ENCODE data around the gene SLF2. TPM values are rescaled to one million over a fixed set of nuclear protein-coding genes. Genes with fewer than 3 reads are reported as not detected.

The SLF2 gene, protein sequence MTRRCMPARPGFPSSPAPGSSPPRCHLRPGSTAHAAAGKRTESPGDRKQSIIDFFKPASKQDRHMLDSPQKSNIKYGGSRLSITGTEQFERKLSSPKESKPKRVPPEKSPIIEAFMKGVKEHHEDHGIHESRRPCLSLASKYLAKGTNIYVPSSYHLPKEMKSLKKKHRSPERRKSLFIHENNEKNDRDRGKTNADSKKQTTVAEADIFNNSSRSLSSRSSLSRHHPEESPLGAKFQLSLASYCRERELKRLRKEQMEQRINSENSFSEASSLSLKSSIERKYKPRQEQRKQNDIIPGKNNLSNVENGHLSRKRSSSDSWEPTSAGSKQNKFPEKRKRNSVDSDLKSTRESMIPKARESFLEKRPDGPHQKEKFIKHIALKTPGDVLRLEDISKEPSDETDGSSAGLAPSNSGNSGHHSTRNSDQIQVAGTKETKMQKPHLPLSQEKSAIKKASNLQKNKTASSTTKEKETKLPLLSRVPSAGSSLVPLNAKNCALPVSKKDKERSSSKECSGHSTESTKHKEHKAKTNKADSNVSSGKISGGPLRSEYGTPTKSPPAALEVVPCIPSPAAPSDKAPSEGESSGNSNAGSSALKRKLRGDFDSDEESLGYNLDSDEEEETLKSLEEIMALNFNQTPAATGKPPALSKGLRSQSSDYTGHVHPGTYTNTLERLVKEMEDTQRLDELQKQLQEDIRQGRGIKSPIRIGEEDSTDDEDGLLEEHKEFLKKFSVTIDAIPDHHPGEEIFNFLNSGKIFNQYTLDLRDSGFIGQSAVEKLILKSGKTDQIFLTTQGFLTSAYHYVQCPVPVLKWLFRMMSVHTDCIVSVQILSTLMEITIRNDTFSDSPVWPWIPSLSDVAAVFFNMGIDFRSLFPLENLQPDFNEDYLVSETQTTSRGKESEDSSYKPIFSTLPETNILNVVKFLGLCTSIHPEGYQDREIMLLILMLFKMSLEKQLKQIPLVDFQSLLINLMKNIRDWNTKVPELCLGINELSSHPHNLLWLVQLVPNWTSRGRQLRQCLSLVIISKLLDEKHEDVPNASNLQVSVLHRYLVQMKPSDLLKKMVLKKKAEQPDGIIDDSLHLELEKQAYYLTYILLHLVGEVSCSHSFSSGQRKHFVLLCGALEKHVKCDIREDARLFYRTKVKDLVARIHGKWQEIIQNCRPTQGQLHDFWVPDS
- 18.9 TPM for total RNA-seq
- long read RNA-seq, full-length matches to known transcripts, result 3 of 8 reads
- long read RNA-seq, partial matches to known transcripts, result 4 of 8 reads
- long read RNA-seq, other reads (novel, unspliced or antisense), result 1 of 8 reads

DNA sequence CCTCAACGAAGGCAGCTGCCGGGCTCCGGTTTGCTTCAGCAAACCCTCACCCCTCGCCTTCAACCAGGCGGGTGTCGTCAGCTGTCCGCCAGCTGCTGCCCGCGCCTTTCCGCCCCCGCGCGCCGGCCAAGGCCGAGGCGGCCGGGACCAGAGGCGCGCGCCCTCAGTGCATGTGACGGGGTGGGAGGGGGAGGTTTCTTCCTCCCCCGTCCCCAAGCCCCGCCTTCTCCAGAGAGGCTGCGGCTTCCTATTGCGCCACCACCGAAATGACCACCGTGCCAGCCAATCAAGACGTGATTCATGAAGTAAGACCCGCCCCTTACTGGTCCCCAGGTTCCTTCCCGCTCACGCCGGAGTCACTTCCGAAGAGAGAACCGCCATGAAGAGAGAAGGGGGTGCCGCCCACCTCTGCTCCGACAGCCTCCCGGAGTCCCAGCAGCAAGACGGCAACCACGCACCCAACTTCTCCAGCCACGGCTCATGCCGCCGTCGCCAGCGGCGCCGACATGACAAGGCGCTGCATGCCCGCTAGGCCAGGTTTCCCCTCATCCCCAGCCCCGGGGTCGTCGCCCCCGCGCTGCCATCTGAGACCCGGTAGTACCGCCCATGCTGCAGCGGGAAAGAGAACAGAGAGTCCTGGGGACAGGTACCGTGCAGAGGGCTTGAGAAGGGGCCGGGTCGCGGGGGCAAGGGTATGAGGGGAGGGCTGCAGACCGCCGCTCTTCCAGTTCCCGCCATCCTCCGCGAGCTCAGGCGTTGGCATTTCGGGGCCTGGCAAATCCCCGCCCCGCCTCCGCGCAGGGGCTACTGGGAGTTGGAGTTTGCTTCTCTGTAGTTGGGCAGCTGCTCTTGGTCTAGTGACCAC, at the start of gene SLF2:
Gene SLF2, plus strand, starts transcription at position 359 of the 865 bp plus-strand sequence. Its CDS starts 148 bp downstream, at position 507.
- peak; percentile 96 for DNase-seq

DNA sequence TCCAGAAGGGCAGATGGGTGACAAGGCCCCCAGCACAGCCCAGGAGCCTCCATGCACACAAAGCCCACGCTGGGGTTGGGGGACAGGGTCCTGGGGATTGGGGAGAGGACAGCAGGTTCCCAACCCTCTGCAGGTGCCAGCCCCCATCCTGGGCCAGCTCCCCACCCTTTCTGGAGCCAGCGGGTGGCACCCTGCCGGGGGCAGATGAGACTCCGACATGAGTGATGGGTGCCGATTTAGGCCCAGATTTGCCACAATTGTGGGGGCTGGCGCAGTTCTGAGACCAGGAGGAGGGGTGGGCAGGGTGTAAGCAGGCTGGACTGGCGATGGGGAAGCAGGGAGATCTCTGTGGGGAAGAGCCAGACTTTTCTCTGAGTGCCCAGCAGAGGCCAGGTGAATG, 49.3 kb upstream of the SLF2 start:
- intact Hi-C loops (cut with micrococcal nuclease), result no loop called here
- DNase-seq, result no peak
- ATAC-seq, result no peak

More for the DNA sequence above, at the start of gene SLF2:
- intact Hi-C loops (cut with micrococcal nuclease), result no loop called here
- peak; percentile 97 for ATAC-seq

DNA sequence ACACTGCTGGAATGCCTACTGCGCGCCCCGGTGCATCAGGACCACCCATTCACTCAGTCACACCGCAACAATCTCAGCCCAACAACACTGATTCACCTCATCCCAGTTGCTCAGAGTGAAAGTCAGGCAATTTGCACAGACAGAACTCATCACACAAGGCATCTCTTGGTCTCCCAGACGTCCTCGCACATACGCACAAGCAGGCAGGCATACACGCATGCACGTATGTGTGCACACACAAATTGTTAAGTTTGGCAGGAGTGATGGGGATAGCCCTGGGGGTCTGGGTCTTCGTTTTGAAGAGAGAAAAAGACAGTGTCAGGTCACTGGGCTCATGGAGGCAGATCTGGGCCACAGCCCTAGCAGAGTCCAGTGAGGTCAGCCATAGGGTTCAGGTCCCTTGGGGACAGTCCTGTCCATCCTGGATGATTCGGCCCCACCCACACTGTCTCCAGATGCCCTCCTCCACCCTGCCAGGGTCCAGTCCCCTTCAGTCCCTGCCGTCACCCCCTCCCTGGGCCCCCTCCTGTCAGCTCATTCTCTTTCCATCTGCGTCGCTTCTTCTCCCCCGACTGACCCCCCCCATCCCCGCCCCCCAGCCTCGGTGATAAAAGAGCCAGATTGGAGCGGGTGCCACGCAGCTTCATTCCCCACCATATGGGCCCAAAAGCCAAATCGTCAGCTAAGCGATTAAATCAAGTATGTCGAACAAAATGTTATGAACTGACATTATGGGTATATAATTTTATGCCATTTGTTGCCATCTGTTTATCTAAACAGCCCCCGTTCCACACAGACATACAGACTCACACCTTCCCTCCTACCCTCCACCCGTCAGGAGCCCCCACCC, 48.5 kb upstream of the SLF2 start:
- DNase-seq, result no peak

DNA sequence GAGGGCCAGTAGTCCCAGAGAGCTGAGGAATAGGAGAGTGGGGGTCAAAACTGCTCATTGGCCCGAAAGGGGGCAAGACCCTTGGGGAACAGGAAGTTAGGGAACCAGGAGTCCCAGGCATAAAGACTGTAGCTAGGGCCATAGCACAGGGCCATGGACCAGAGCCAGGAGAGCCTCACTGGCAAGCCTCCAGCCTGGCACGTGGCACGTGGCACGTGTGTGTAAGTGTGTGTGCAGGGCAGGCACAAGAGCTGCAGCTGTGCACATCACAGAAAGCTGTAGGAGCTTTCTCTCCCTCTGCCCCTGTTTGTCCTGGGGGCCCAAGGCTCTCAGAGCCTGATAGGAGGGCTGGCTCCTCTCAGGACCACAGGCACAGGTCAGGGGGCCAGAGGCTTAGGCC, 47.8 kb upstream of the SLF2 start:
- intact Hi-C loops (cut with micrococcal nuclease), result no loop called here
- ATAC-seq (no peak), DNase-seq (no peak)

More for the DNA sequence above, 48.5 kb upstream of the SLF2 start:
- intact Hi-C loops (cut with micrococcal nuclease), result no loop called here
- no peak for ATAC-seq

DNA sequence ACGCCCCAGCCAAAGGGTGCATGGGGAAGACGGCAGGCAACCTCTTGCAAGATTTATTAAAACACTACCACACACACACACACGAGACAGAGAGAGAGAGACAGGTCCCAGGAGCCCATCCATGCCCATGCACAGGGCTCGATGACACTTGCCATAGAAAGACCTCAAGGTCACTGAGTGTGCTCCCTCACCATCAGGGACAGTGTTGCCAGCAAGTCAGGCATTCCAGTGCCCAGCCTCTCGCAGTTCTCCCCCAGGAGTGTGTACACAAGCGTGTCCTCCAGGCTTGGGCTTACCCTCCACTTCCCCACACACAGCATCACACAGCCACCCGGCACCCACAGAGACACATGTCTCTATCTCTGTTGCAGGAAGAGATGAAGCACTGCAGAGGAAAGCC, 46.8 kb upstream of the SLF2 start:
- no peak for DNase-seq
- ATAC-seq, result no peak
- intact Hi-C loops (cut with micrococcal nuclease), result no loop called here

DNA sequence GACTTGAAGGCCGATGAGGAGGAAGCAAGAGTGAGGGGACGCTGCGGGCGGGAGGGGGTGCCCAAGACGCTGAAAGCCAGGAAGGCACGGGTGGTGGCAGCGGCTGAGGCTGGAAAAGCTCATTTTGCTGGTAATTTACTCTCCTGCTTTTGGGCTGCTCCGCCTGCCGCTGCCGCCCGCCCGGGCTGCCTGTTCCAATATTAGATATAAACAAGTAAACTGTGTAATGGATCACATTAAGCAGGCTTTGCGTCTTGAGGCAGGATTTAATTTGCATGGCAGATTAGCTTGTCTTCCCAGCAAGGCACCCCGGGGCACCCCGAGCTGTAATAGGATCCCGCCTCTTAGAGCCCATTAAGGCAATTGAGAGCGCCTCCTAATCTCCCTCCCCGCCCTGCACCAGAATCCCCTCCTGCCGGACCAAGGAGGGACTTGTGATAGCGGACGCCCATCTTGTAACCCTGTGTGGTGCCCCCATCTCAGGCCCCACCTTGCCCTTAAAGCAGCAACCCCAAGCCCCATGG, 46.1 kb upstream of the SLF2 start:
- intact Hi-C loops (cut with micrococcal nuclease), result no loop called here
- ATAC-seq, result no peak

DNA sequence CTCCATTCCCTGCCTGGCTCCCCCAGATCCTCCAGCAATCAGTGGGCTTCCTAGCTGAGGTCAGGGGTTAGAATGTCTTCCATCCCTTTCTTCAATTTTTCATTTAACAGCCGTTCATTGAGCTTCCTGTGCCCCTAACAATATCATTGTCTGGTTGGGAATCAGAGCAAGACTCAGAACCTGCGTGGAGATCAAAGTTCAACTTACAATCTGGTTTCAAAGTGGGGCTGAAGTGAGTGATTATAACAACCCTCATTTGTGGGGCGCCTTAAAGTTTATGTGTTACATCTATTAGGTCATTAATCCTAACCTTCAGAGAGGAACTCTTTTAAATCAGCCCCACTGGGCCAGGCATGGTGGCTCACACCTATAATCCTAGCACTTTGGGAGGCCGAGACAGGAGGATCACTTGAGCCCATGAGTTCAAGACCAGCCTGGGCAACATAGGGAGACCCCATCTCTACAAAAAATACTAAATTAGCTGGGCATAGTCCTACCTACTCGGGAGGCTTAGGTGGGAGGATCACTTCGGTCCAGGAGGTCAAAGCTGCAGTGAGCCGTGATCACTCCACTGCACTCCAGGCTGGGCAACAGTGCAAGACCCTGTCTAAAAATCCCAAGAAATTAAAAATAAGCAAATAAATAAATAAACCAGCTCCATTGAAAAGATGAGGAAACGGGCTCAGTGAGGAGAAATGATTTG, 45.4 kb upstream of the SLF2 start:
- ATAC-seq, result no peak

More for the DNA sequence above, 46.1 kb upstream of the SLF2 start:
- no peak for DNase-seq

DNA sequence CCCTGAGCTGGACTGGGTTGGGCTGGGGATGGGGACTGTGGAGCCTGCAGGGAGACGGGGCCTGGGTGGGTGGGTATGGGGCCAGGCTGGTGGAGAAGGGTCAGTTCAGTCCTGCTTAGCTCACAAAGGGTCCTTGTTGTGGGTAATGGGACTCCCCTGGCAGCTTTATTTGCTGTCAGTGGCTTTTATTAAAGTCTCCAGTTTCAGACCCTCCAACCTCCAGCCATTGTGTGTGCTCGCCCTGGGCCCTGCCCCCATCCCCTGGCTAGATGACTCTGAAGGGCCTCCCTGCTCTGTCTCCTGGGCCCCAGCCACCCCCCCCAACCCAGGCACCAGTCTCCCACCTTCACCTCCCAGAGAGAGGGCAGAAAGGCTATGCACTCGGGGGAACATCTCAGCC, 44.4 kb upstream of the SLF2 start:
- DNase-seq, result no peak
- intact Hi-C loops (cut with micrococcal nuclease), result no loop called here
- ATAC-seq, result no peak

More for the DNA sequence above, 45.4 kb upstream of the SLF2 start:
- no peak for DNase-seq
- intact Hi-C loops (cut with micrococcal nuclease), result no loop called here

DNA sequence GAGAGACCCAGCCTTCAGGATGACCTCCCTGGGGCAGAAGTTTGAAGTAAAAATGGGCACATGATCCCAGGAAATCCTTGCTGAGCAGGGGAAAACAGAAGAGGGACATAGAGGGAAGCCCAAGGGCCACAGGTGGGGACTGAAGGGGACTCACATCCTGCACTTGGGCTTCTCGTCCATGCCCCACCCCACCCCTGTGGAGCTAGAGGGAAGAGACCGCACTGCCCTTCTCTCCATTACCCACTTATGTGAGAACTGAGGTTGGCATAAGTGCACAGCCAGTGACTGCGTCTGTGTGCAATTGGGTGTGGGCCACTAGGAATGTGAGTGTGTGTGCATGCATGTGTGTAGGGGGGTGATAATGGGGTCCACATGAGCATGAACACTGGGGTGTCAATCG, 43.4 kb upstream of the SLF2 start:
- DNase-seq (no peak), ATAC-seq (no peak)
- intact Hi-C loops (cut with micrococcal nuclease), result no loop called here

DNA sequence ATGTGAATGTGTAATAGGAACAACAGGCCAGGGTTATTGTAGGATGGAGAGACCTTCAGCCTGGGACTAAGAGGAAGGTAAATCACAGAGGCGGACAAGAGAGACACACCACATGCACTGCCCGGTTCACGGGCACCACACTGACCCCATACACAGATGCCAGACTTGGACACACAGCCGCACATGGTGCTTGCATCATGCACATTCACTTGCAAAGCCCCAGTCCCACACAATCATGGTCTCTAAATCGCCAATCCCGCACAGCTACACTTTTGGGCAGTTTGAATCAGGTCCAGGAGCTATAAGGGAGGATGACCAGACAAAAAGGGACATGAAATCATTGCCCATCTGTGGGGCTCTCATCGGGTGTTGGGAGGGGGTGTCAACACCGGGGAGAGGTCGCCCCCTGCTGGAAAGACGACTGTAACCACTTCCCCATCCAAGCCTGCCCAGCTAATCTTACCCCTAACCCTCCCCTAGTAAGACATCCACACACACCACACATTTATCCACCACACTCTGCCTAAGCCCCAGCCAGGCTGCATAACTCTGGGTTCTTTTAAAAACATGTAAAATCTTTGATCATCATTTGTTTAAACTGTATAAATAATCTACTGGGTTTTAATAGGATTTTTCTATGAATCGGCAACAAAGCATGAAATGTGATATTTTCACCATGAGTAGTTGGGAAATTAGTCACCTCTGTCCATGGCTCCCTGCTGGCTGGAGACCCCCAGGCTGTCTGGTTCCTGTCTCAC, 40.5 kb upstream of the SLF2 start:
- ATAC-seq, result no peak
- DNase-seq, result no peak
- intact Hi-C loops (cut with micrococcal nuclease), result no loop called here

DNA sequence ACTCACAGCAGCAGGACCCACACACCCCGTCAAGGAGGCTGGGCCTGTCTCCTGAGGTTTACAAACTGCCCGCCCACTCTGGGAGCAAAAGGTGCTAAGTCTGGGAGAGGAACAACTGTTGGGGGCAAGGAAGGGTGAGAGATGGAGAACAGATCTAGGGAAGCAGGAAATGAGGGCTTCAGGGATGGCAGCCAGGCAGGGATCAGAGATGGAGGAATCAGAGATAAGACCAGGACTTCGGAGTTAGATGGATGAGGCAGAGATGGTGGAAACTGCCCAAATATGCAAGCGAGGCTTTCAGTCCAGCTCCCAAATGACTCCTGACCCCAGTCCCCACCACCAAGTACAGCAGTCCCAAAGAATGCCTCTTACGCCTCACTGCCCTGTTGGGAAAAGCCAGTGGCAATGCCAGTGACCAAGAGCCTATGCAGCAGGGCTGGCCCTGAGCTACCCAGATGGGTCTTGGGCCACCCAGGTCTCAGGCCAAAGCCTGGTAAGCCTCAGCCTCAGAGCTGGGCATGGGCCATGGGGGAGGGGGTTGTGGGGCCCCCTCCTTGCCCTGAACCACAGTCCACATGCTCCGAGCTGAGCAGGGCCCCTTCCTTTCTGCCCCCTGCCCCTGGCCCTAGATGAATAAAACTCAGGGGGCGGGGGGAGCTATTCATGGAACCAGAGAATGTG, 39.5 kb upstream of the SLF2 start:
- DNase-seq, result no peak
- ATAC-seq, result no peak
- intact Hi-C loops (cut with micrococcal nuclease), result no loop called here

DNA sequence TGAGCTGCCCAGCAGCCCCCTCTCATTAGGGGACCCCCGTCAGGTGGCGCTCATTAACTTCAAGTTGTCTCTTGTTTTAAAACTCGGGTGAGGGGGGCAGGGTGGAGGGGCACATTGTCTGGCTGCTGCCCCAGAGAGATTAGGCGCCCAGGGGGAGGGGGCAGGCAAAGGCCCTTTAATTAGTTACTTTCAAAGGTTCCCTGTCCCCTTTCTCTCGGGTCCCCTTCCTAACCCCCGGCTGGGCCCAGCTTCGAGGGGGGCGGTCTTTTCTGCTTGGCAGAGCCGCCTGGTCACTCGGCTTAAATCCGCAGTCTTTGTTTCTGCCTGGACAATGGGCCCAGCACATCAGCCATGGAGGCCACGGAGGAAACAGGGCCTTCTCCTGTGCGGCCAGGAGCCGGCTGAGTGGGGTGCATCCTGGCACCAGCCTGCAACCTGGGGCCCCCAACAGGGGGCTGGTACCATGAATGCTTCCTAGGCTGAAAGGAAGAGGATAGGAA, 38.9 kb upstream of the SLF2 start:
- intact Hi-C loops (cut with micrococcal nuclease), result no loop called here
- ATAC-seq (no peak), DNase-seq (no peak)

DNA sequence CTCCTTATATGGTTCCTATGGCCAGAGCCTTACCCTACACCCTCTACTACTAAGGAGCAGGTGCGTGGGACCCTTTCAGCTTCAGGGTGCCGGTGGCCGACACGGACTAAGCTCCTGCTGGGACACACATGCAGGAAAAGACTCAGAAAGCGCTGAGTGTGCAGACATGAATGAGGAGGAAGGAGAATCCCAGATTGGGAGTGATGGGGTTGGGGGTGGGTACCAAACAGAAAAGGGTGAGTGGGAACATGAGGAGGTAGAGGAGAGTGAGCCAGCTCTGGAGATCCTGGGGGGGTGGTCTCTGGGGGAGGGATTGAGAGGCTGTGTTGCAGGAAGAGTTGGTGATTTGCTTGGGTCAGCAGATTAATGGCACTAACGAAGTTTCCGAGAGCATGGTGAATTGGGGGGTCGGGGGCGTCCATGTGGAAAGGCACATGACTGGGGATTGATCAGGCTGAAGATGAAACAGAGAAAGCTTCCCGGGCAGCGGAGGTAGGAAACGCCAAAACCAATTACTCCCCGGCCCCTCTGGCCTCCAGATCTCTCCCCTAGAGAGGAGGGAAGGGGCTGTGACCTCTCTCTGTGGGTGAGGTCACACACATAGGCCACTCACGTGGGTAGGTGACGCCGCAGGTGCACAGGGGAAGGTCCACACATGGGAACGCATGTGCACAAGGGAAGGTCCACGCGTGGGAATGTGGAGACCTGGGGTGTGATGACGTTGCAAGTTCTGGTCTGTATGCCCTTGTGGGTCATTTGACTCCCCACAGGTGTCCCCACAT, 37.9 kb upstream of the SLF2 start:
- no peak for ATAC-seq
- intact Hi-C loops (cut with micrococcal nuclease), result no loop called here
- DNase-seq, result no peak

DNA sequence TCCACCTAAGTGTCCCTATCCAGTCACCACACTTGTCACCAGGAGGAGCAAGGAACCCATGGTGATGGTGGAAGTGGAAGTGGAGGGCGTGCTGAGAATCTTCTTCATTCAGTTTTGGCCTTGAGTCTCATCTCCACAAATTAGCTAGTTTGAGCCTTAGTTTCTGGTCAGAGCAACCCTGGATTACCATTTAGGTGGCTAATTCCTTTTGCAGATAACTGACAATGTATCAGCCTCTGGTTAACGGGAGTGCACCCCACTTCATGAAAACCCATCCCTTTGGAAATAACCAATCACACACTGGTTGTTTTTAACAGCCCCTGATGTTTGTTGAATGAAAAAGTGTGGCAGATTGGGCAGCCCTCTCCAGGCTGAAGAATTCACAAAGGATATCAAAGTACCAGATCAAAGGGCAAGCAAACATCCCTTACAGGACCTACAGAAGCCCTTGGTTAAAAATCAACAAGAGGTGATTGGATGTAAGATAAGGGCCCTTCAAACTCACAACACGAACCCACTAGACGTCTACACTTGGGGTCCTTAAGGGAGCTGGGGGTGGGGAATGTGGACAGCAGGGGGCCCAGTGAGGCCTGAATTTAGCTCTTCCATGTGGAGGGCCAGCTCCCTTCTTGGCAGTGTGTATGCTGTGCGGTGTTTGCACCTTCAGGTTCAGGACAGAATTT, 37.1 kb upstream of the SLF2 start:
- intact Hi-C loops (cut with micrococcal nuclease), result no loop called here
- DNase-seq (no peak), ATAC-seq (no peak)

Data from left ventricle myocardium superior (tissue), 1 donor.